DLD1 (cell line): ENCODE measurements around the gene NAA38.

Experiments
- in situ Hi-C: cut with HindIII; loops from 2 replicates; pipeline ENCODE4 v1.10.0; 2017; ENCODE audit warnings: low sequenced_read_pairs

The NAA38 gene

GRCh38 chr17:7852919-7853690 is 4.3 kb downstream of the NAA38 start:
- in situ Hi-C loops = no loop called here

DNA sequence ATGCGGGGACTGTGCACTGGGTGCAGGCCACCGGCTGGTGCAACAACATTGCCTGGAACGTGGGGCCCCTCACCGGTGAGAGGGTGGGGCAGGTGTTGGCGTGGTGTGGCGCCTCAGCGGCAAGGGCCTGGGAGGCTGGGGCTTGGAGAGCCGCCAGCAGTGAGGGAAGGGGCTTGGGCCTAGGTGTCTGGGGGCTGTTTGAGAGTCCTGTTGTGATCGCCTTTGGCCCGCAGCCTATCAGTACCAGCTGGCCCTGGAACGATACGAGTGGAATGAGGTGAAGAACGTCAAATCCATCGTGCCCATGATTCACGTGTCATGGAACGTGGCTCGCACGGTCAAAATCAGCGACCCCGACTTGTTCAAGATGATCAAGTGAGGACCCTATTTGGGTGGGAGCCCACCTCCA is 5.1 kb downstream of the NAA38 start:
- in situ Hi-C loops = no loop called here

DNA sequence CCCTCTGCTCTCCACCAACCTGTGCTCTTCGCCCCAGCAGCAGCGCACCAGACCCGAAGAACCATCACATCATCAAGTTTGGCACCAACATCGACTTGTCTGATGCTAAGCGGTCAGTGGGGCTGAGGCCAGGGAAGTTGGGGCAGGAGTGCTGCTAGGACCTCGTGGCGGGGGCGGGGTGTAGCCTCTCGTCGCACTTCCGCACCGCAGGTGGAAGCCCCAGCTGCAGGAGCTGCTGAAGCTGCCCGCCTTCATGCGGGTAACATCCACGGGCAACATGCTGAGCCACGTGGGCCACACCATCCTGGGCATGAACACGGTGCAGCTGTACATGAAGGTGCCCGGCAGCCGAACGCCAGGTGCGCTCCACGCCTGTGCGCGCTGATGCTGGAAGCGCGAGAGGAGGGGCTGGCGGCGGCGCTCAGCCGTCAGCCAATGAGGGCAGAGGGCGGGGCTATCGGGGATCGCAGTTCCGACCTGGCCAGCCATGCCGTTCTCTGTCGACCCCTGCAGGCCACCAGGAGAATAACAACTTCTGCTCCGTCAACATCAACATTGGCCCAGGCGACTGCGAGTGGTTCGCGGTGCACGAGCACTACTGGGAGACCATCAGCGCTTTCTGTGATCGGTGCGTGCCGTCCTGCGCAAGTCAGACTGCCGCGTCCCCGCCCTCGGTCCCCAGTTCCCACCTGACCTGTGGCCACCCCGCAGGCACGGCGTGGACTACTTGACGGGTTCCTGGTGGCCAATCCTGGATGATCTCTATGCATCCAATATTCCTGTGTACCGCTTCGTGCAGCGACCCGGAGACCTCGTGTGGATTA is 5.7 kb downstream of the NAA38 start:
- in situ Hi-C loops = no loop called here

- in situ Hi-C loops = no loop called here
These were observed 6.5 kb downstream of the NAA38 start for GRCh38 chr17:7850701-7851437.

DNA sequence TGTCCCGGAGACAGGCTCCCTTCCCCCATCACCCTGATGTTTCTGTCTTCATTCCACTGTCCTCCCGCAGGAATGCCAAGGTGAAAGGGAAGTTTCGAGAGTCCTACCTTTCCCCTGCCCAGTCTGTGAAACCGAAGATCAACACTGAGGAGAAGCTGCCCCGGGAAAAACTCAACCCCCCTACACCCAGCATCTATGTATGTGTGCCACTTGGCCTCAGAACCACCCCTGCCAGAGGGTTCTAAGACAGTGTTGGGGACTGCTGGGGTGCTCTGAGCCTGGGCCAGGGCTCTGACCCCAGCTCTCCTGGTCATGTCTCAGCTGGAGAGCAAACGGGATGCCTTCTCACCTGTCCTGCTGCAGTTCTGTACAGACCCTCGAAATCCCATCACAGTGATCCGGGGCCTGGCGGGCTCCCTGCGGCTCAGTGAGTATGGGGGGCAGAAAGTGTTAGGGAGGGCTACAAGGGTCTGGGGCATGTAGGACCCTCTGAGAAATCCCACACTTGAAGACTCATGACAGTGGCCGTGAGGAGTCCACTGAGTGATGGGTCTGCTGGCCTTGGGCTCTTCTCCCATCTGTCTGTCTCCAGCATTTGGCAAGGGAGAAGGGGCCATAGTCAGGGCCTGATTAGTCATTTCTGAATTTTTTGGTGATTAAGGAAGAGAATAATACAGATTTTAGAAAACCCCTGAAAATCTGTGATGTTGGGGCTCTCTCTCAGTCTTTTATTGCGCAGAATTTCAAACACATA is 7.4 kb downstream of the NAA38 start:
- in situ Hi-C loops = no loop called here

DNA sequence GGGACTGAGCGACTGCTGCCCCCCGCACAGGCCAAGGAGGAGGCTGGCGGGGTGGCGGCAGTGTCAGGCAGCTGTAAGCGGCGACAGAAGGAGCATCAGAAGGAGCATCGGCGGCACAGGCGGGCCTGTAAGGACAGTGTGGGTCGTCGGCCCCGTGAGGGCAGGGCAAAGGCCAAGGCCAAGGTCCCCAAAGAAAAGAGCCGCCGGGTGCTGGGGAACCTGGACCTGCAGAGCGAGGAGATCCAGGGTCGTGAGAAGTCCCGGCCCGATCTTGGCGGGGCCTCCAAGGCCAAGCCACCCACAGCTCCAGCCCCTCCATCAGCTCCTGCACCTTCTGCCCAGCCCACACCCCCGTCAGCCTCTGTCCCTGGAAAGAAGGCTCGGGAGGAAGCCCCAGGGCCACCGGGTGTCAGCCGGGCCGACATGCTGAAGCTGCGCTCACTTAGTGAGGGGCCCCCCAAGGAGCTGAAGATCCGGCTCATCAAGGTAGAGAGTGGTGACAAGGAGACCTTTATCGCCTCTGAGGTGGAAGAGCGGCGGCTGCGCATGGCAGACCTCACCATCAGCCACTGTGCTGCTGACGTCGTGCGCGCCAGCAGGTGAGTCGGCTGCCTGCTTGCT is 8.1 kb downstream of the NAA38 start:
- in situ Hi-C loops = no loop called here

- in situ Hi-C loops = no loop called here
These were observed 8.6 kb downstream of the NAA38 start for GRCh38 chr17:7848739-7849129.

GRCh38 chr17:7848131-7848579 is 9.2 kb downstream of the NAA38 start:
- in situ Hi-C loops = no loop called here

DNA sequence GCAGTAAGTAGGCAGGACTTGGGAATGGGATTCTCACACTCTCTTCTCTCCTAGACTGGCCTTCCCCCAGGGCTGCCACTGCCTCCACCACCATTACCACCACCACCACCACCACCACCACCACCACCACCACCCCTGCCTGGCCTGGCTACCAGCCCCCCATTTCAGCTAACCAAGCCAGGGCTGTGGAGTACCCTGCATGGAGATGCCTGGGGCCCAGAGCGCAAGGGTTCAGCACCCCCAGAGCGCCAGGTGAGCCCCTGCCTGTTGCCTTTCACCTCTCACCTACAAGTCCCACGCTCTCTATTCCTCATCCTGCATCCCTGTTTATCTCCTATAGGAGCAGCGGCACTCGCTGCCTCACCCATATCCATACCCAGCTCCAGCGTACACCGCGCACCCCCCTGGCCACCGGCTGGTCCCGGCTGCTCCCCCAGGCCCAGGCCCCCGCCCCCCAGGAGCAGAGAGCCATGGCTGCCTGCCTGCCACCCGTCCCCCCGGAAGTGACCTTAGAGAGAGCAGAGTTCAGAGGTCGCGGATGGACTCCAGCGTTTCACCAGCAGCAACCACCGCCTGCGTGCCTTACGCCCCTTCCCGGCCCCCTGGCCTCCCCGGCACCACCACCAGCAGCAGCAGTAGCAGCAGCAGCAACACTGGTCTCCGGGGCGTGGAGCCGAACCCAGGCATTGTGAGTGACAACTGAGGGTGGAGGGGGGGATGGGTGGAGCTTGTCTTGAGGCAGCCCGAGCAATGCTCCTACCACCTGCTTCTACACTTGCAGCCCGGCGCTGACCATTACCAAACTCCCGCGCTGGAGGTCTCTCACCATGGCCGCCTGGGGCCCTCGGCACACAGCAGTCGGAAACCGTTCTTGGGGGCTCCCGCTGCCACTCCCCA is 10.3 kb downstream of the NAA38 start:
- in situ Hi-C loops = no loop called here

GRCh38 chr17:7846063-7846735 is 11.2 kb downstream of the NAA38 start:
- in situ Hi-C loops = no loop called here

DNA sequence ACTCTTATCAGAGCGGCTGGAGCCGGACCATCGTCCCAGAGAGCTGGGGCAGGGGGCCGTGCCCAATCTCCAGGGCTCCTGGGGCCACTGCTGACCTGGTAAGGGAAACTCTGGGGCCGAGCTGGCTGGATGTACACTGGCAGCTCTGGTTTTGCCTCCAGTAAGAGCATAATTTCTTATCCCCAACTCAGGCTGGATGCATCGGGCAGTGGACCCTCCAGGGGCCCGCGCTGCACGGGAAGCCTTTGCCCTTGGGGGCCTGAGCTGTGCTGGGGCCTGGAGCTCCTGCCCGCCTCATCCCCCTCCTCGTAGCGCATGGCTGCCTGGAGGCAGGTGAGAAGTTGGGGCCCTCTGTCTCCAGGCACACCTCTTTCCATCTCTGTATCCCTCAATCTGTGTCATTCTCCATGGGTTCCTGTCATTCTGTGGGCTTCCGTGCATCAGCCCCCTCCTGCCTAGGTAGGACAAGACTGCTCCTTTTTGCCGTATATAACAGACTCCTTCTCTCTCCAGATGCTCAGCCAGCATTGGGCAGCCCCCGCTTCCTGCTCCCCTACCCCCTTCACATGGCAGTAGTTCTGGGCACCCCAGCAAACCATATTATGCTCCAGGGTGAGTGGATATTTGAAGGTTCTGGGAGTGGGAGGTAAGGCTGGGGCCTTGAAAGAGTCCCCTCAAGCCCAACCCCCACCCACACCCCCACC is 11.8 kb downstream of the NAA38 start:
- in situ Hi-C loops = no loop called here

DNA sequence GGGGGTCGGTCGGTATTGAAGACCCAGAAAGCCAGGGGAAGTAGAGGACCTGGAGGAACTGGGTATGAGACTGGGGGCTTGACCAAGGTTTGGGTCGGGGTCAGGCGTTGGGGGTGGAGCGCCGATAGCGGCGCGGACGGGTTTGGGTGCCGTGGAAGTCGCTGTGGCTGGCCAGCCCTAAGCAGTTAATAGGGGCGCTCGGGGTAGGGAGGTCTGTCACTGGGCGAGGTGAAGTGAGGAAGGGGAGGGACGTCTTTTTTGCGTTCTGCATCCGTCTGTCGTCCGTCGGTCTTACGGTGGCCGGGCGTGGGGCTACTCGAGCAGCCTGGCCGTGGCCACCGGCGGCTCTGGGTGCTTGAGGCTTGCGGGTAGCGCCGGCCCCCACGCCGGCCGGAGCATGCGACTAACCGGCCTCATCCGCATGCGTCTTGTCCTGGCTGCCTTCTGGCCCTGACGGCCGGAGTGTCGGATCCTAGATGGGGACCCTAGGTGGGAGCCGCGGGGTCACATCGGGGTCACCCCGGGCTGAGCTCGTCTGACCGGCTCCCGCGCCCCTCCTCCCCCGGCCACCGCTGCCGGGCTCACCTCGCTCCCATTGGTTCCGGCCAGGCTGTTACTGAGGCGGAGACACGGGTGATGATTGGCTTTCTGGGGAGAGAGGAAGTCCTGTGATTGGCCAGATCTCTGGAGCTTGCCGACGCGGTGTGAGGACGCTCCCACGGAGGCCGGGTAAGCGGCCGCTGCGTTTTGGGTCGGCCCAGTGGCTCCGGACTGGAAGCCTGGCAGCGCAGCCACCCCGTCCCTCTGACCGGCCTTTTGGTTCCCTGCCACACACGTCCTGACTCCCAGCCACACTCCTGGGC is 12.8 kb downstream of the NAA38 start:
- in situ Hi-C loops = no loop called here

DNA sequence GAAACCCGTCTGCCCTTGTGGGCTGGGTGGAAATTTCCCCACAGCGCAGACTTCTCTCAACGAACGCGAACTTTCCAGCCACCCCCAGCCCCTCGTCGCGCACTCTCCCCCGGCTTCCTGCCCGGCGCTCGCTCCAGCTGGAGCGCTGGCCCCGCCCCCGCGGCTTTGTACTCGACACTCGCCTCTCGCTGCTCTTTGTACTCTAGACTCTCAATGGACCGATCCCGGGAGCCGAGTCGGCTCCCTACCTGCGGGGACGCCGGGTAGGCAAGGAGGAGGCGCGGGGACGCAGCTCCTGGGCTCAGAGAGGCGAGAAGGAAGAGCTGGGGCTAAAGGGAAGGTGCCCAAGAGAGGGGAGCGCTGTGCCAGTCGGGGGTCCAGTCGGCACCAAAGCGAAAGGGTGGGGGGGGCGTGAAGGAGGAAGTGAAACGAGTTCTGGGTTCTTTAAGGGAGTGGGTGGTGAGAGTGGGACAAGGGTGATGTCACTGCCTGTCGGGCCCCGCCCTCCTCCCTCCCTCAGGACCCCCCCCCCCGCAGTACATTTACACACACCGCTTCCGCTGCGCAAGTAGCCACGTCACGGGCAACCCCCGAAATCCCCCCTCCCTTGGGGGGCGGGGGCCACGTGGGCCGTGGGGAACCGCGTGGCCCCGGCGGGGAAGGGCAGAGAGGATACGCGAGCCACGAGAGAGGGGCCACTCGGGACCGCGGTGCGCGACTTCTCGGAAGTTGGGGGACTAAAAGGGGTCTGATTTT is 13.6 kb downstream of the NAA38 start:
- in situ Hi-C loops = no loop called here

DNA sequence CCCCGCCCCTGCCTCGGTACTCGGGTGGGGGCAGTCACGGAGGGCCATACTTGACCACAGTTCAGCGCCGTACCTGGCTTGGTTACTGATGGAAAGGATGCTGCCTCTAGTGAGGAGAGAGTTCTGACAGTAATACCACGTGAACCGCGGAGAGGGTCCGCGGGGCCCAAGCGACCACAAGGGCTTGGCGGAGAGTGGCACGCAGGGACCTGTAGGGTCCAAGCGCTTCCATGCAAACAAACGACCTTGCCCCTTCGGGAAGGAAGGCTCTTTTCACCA is 14.2 kb downstream of the NAA38 start:
- in situ Hi-C loops = no loop called here

DNA sequence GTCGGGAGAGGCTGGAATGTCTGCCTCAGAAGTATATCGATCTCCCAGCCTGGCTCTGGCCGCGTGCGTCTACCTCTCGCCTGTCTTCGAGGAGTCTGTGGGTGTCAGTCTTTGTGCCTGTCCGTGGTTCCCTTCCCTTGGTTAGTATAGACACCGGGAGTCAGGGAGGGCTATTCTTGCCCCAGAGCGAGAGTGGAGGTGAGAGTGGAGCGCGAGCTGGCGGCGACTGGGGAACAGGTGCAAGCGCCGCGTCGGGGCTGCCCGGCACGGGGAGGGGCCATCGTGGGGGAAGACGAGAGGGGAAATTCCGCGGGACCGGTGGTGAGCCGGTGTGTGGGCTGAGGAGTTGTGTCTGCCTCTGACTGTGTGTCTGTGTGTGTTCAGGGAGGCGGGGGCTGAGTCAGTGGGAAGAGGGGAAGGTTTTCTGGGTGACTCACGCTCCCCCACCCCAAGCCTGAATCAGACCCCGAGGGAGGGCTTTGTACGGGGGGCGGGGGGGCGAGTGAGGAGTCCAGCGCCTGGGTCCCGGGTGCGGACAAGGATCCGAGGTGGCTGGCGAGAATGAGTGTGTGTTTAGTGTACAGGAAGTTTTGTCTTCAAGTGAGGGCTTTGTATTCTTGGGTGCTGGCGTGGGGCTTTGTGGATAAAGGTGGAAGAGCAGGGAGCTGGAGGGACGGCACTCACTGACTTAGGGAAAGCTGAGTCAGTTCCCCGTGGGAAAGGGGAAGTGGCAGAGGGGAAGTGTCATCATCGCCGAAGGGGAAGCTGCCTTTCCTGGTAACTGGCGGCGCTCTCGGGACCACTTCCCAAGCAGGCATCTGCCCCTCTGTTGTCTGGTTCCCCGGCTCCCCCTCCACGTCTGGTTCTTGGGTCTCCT is 14.7 kb downstream of the NAA38 start:
- in situ Hi-C loops = no loop called here

DNA sequence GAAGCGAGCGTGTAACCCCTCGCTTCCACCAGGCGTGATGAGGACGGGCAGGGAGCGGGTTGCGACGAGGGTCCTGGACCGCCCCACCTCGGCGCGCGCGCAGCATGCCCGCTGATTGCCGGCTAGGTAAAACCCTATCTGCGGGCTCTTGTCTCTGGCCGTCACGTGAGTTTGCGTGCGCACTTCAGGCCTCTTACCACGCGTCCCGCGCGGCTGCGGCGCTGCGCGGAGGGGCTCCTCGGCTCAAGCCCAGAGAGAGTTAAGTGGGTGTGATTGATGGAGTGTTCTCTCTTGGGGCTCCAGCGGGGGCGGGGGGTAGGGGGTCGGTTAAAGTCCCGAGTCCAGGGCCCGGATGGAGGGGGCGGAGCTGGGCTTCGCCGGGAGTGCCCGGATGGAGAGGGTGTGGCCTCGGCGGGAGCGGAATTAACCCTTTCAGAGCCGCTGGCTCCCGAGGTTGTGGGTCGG is 15.4 kb downstream of the NAA38 start:
- in situ Hi-C loops = no loop called here
